Measurements from ENCODE around the gene HDGFL2.

Gene HDGFL2

DNA sequence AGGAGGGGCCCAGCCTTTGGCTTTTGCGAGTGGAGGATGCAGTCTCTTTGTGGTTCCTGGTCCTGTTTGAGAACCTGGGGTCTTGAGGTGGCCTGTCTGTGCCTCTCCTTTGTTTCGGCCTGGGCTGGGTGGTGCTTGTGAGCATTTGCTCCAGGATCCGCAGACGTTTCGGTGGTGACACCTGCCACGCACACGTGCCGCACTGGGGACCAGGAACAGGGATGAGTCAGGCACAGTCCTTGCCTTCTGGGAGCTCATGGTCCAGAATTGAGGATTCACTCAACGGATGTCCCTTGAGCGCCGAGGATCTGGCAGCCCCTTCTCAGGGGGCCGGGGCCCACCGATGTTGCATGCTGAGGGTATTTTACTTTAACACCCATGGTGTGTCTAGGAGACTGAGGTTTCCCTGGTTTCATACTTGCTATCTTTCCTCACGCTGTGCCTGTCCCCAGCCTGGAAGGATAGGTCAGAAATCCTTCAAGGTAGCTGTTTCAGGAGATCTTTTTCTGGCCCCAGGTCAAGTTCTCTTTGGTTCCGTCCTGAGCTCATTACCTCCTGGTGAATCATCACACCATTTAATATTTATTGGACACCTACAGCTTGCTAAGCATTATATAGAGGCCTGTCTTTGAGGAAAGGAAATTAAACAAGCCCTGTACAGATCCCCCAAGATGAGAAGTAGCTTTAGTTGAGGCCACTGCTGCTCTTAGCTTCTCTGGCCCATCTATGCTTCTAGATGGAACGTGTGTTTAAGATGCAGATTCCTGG lies 5.1 kb downstream of the HDGFL2 start:
- Histone ChIP-seq H3K36me3 (replicated peaks in 1 of 2; ENCODE audit: control insufficient read depth in 2 of 2, insufficient read depth in 2 of 2, low read length in 2 of 2) (peaks cover 26 to 48% of the 10 kb centered on the region in 2 donors), H3K4me3 (ENCODE audit: low read length in 2 of 2) (no peak overlapping the region), H2AK5ac (ENCODE audit: low read depth, low read length) (no peak overlapping the region), H3K18ac (ENCODE audit: low read length) (no peak overlapping the region), H3K9me3 (replicated peaks in 1 of 2; ENCODE audit: control insufficient read depth in 2 of 2, insufficient read depth in 1 of 2, low read depth in 1 of 2, low read length in 2 of 2) (peaks cover 0 to 2% of the 10 kb centered on the region in 2 donors), H2BK5ac (ENCODE audit: low read length) (no peak overlapping the region), H4K91ac (ENCODE audit: low read depth, low read length, poor library complexity) (no peak overlapping the region), H2BK120ac (ENCODE audit: low read depth, low read length) (no peak overlapping the region), H3K27ac (replicated peaks; ENCODE audit: low read length) (no peak overlapping the region), H3K4me1 (ENCODE audit: control insufficient read depth in 2 of 2, insufficient read depth in 1 of 2, low read depth in 1 of 2, low read length in 2 of 2) (peaks cover 8 to 10% of the 10 kb centered on the region in 2 donors), H2AFZ (ENCODE audit: low read length) (no peak overlapping the region), H3K4ac (ENCODE audit: low read length) (no peak overlapping the region), H3K23ac (ENCODE audit: low read depth, low read length, poor library complexity) (no peak overlapping the region), H3K9ac (ENCODE audit: low read depth, low read length, poor library complexity) (no peak overlapping the region), H3K4me2 (ENCODE audit: insufficient read depth, low read length, poor library complexity, severe bottlenecking) (no peak overlapping the region), H4K8ac (ENCODE audit: low read depth, low read length) (no peak overlapping the region), H3K14ac (ENCODE audit: low read length) (no peak overlapping the region), H3K27me3 (ENCODE audit: control insufficient read depth in 3 of 3, insufficient read depth in 3 of 3, low read depth in 1 of 3, low read length in 3 of 3) (no peaks in the 10 kb centered on the region), H2BK12ac (ENCODE audit: low read length) (no peak overlapping the region), H3K79me1 (ENCODE audit: low read depth, low read length) (peaks cover 18% of the 10 kb centered on the region), H2BK15ac (ENCODE audit: low read length) (no peak overlapping the region)
- DNase-seq (ENCODE audit: low spot score) = no peak
- WGBS, 2 donors (ENCODE audit: extremely low coverage in 2 of 2, insufficient read length in 2 of 2, insufficient replicate concordance in 1 of 2) = no CpG with 5 or more reads among the region's 16 CpGs

DNA sequence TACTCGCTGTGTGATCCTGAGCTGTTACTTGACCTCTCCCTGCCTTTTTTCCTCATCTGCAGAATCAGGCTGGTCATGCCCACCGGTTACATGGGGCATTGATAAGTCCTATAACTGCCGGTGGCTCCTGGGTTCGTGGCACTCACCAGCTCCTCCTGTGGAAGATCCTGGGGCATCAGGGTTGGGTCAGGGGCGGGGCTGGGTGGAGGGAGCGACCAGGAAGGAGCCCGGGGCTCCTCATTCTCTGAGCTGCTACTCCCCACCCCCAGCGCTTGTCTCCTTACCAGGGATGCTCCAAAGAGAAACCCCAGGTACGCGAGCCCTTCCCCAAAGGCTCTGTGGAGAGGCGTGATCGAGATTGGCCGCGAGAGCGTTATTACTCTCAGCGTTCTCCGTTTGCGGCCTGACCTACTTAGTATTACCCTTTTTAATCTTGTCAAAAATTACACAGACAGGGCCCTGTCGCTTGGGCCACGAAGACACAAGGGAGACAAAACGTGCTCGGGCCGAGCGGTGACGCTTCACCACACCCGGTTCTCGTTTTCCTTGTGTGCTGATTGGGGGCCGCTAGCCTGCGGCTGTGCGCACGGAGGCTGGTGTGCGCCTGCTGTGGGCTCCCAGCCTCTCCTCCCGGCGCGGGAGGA lies 10.7 kb downstream of the HDGFL2 start:
- H3K79me1 ChIP-seq (ENCODE audit: low read depth, low read length) = peaks cover 8% of the 10 kb centered on the region

DNA sequence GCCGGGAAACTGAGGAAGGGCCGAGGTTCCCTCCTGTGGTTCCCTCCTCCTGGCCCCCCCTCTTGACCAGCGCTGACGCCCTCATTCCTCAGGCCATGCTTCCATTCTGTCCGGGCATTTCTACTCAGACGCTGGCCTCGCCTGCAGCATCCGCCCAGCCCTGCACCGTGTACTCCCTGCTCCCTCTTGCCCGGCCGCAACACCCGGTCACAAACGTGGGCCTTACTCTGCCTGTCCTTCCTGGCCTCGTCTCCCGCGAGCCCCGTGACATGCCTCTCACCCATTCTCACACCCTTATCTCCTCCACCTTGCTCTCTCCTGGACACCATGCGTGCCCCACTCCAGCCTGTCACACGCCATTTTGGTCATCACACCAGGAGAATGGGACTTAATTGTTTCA lies 11.3 kb downstream of the HDGFL2 start:
- H2BK120ac ChIP-seq (ENCODE audit: low read depth, low read length) = no peak overlapping the region

More for the DNA sequence above, 10.7 kb downstream of the HDGFL2 start:
- Histone ChIP-seq H4K8ac (ENCODE audit: low read depth, low read length) (no peak overlapping the region), H3K9me3 (replicated peaks in 1 of 2; ENCODE audit: control insufficient read depth in 2 of 2, insufficient read depth in 1 of 2, low read depth in 1 of 2, low read length in 2 of 2) (no peaks in the 10 kb centered on the region), H3K9ac (ENCODE audit: low read depth, low read length, poor library complexity) (peak overlapping the region; percentile 81), H2BK120ac (ENCODE audit: low read depth, low read length) (no peak overlapping the region), H2AK5ac (ENCODE audit: low read depth, low read length) (no peak overlapping the region), H3K4ac (ENCODE audit: low read length) (no peak overlapping the region), H3K14ac (ENCODE audit: low read length) (no peak overlapping the region), H2BK12ac (ENCODE audit: low read length) (no peak overlapping the region), H3K18ac (ENCODE audit: low read length) (no peak overlapping the region), H3K36me3 (replicated peaks in 1 of 2; ENCODE audit: control insufficient read depth in 2 of 2, insufficient read depth in 2 of 2, low read length in 2 of 2) (peaks cover 21 to 55% of the 10 kb centered on the region in 2 donors), H3K23ac (ENCODE audit: low read depth, low read length, poor library complexity) (no peak overlapping the region), H3K4me1 (ENCODE audit: control insufficient read depth in 2 of 2, insufficient read depth in 1 of 2, low read depth in 1 of 2, low read length in 2 of 2) (no peaks in the 10 kb centered on the region), H3K27ac (replicated peaks; ENCODE audit: low read length) (no peak overlapping the region), H4K91ac (ENCODE audit: low read depth, low read length, poor library complexity) (no peak overlapping the region), H3K27me3 (ENCODE audit: control insufficient read depth in 3 of 3, insufficient read depth in 3 of 3, low read depth in 1 of 3, low read length in 3 of 3) (no peaks in the 10 kb centered on the region), H3K4me2 (ENCODE audit: insufficient read depth, low read length, poor library complexity, severe bottlenecking) (no peak overlapping the region), H3K4me3 (ENCODE audit: low read length in 2 of 2) (no peak overlapping the region), H2BK15ac (ENCODE audit: low read length) (no peak overlapping the region), H2AFZ (ENCODE audit: low read length) (no peak overlapping the region), H2BK5ac (ENCODE audit: low read length) (no peak overlapping the region)
- DNase-seq (ENCODE audit: low spot score) = no peak
- no CpG with 5 or more reads among the region's 35 CpGs for WGBS, 2 donors (ENCODE audit: extremely low coverage in 2 of 2, insufficient read length in 2 of 2, insufficient replicate concordance in 1 of 2)

DNA sequence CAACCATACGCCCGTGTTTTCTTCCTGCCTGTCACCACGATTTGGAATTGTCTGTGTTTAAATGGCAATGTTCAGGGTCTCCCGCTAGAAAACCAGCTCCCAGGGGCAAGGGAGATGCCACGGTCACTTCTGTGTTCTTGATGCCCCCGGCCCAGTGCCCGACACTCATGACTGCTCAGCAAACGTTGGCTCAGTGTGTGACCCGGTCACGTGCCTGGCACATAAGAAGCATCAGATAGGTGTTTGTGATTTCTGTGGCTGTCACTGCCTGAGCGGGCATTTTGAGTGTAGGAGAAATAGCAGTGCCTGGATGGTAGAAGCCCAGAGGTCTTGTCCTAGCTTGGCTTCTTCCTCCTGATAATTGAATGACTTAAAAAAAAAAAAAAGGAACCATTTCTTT lies 15.5 kb downstream of the HDGFL2 start:
- Histone ChIP-seq H3K79me1 (ENCODE audit: low read depth, low read length) (peaks cover 18% of the 10 kb centered on the region), H4K8ac (ENCODE audit: low read depth, low read length) (no peak overlapping the region), H3K9ac (ENCODE audit: low read depth, low read length, poor library complexity) (no peak overlapping the region), H3K4ac (ENCODE audit: low read length) (no peak overlapping the region), H3K23ac (ENCODE audit: low read depth, low read length, poor library complexity) (no peak overlapping the region), H3K27ac (replicated peaks; ENCODE audit: low read length) (no peak overlapping the region), H3K4me2 (ENCODE audit: insufficient read depth, low read length, poor library complexity, severe bottlenecking) (no peak overlapping the region), H3K18ac (ENCODE audit: low read length) (no peak overlapping the region), H2BK120ac (ENCODE audit: low read depth, low read length) (no peak overlapping the region), H3K36me3 (replicated peaks in 1 of 2; ENCODE audit: control insufficient read depth in 2 of 2, insufficient read depth in 2 of 2, low read length in 2 of 2) (peaks cover 40 to 72% of the 10 kb centered on the region in 2 donors), H3K9me3 (replicated peaks in 1 of 2; ENCODE audit: control insufficient read depth in 2 of 2, insufficient read depth in 1 of 2, low read depth in 1 of 2, low read length in 2 of 2) (peaks cover 0 to 8% of the 10 kb centered on the region in 2 donors), H2BK15ac (ENCODE audit: low read length) (no peak overlapping the region), H4K91ac (ENCODE audit: low read depth, low read length, poor library complexity) (no peak overlapping the region), H3K27me3 (ENCODE audit: control insufficient read depth in 3 of 3, insufficient read depth in 3 of 3, low read depth in 1 of 3, low read length in 3 of 3) (peaks cover 0 to 2% (median under 1%) of the 10 kb centered on the region in 3 experiments), H2BK5ac (ENCODE audit: low read length) (no peak overlapping the region), H2AK5ac (ENCODE audit: low read depth, low read length) (no peak overlapping the region), H3K14ac (ENCODE audit: low read length) (no peak overlapping the region), H3K4me3 (ENCODE audit: low read length in 2 of 2) (no peak overlapping the region), H2AFZ (ENCODE audit: low read length) (no peak overlapping the region), H3K4me1 (ENCODE audit: control insufficient read depth in 2 of 2, insufficient read depth in 1 of 2, low read depth in 1 of 2, low read length in 2 of 2) (peaks cover 0 to 1% of the 10 kb centered on the region in 2 donors), H2BK12ac (ENCODE audit: low read length) (no peak overlapping the region)
- no CpG with 5 or more reads among the region's 11 CpGs for WGBS, 2 donors (ENCODE audit: extremely low coverage in 2 of 2, insufficient read length in 2 of 2, insufficient replicate concordance in 1 of 2)
- no peak for DNase-seq (ENCODE audit: low spot score)

More for the DNA sequence above, 11.3 kb downstream of the HDGFL2 start:
- no peak for DNase-seq (ENCODE audit: low spot score)
- Histone ChIP-seq H2BK5ac (ENCODE audit: low read length) (no peak overlapping the region), H4K8ac (ENCODE audit: low read depth, low read length) (no peak overlapping the region), H2BK15ac (ENCODE audit: low read length) (no peak overlapping the region), H3K9ac (ENCODE audit: low read depth, low read length, poor library complexity) (peak overlapping the region; percentile 81), H3K4me3 (ENCODE audit: low read length in 2 of 2) (no peak overlapping the region), H3K36me3 (replicated peaks in 1 of 2; ENCODE audit: control insufficient read depth in 2 of 2, insufficient read depth in 2 of 2, low read length in 2 of 2) (peaks cover 22 to 56% of the 10 kb centered on the region in 2 donors), H3K27ac (replicated peaks; ENCODE audit: low read length) (no peak overlapping the region), H4K91ac (ENCODE audit: low read depth, low read length, poor library complexity) (no peak overlapping the region), H2BK12ac (ENCODE audit: low read length) (no peak overlapping the region), H3K27me3 (ENCODE audit: control insufficient read depth in 3 of 3, insufficient read depth in 3 of 3, low read depth in 1 of 3, low read length in 3 of 3) (no peaks in the 10 kb centered on the region), H3K14ac (ENCODE audit: low read length) (peak overlapping the region; percentile 31), H3K23ac (ENCODE audit: low read depth, low read length, poor library complexity) (peak overlapping the region; percentile 52), H3K9me3 (replicated peaks in 1 of 2; ENCODE audit: control insufficient read depth in 2 of 2, insufficient read depth in 1 of 2, low read depth in 1 of 2, low read length in 2 of 2) (no peaks in the 10 kb centered on the region), H3K18ac (ENCODE audit: low read length) (no peak overlapping the region), H3K79me1 (ENCODE audit: low read depth, low read length) (peaks cover 8% of the 10 kb centered on the region), H3K4ac (ENCODE audit: low read length) (no peak overlapping the region), H2AK5ac (ENCODE audit: low read depth, low read length) (no peak overlapping the region), H3K4me1 (ENCODE audit: control insufficient read depth in 2 of 2, insufficient read depth in 1 of 2, low read depth in 1 of 2, low read length in 2 of 2) (no peaks in the 10 kb centered on the region), H3K4me2 (ENCODE audit: insufficient read depth, low read length, poor library complexity, severe bottlenecking) (no peak overlapping the region), H2AFZ (ENCODE audit: low read length) (no peak overlapping the region)
- no CpG with 5 or more reads among the region's 19 CpGs for WGBS, 2 donors (ENCODE audit: extremely low coverage in 2 of 2, insufficient read length in 2 of 2, insufficient replicate concordance in 1 of 2)
